Renal cortical epithelial cell (primary cell): ENCODE results near the gene TIGD6. TPM values are rescaled to one million over a fixed set of nuclear protein-coding genes. Genes with fewer than 3 reads are reported as not detected.

Experiments used
- DNase-seq: peaks from one replicate; pipeline ENCODE4 v3.0.0-alpha.2; 2011; ENCODE audit warnings: low read depth
- total RNA-seq: library from RNA; depleted of rRNA; stranded (reverse); fragments of >200 nt; gene quantifications from 2 replicates; pipeline ENCODE4 v1.2.3, GENCODE V29; 2014

The TIGD6 gene
- total RNA-seq, 1 donor from 2014 or later, result 7.7 TPM

DNA sequence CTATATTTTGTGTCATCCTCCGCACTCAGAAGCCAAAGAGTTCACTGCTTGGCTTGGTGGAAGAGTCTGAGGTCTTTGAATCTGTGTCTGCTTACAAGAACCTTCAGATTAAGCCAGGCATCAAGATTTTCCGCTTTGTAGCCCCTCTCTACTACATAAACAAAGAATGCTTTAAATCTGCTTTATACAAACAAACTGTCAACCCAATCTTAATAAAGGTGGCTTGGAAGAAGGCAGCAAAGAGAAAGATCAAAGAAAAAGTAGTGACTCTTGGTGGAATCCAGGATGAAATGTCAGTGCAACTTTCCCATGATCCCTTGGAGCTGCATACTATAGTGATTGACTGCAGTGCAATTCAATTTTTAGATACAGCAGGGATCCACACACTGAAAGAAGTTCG, 19.2 kb downstream of the TIGD6 start:
- DNase-seq, result no peak

GRCh38 chr5:149979896-149980295, 20.6 kb downstream of the TIGD6 start:
- no peak for DNase-seq

GRCh38 chr5:149975409-149975808, 25.0 kb downstream of the TIGD6 start:
- DNase-seq, result no peak

DNA sequence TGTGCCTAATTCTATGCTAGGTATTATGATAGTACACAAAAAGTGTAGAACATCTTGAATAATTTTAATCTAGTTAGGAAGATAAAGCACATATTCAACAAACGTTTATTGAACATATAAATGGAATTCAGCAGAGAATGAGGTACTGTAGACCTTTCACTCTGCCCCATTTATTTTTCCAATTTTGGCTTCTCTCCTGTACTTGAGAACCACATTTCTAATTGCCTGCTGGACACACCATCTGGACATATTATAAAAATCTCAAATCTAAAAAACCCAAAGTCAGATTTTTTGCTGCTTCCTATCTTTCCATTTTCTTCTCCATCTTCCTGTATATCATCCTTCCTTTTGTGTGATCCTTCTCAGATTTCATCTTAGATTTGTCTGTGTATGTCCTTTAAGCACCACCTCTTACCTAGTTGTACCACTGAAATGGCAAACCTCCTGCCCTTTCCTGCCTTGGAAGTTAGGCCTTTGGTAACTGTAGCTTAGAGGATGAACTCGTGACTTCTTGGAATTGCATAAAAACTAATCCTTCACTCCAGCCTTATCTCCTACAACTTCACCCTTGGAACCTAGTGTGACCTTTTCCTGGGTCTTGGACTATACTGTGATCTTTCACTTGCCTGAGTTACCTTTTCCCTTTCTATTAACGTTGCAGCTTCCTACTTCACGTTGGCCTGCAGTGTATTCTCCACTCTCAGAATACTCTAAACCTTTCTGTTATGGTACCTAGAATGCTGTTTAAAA, 31.1 kb downstream of the TIGD6 start:
- DNase-seq, result no peak

DNA sequence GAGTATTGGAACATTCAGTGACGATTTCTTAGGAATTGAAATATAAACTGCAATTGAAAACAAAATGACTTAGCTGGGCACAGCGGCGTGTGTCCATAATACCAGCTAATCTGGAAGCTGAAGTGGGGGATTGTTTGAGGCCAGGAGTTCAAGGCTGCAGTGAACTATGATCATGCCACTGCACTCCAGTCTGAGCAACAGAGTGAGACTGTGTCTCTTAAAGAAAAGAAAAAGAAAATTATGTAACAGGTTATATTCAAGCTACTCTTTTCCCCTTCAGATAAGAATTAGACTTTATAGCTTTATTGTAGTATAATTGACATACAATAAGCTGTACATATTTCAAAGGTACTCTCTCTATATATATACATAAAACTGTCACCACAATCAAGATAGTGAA, 33.5 kb downstream of the TIGD6 start:
- DNase-seq, result no peak

DNA sequence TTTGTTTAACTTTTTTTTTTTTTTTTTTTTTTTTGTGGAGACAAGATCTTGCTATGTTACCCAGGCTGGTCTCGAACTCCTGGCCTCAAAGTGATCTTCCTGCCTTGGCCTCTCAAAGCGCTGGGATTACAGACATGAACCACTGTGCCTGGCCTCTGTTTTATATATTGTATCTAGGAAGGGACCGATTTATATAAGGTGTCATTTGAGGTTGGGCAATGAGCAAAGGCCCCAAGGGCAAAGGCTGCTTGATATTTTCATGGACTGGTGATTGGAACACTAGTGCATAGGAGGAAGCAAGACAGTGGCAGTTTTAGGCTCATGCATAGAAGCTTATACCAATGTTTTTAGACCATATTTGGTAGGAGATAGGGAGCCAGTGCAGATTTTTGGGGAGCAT, 36.7 kb downstream of the TIGD6 start:
- no peak for DNase-seq

DNA sequence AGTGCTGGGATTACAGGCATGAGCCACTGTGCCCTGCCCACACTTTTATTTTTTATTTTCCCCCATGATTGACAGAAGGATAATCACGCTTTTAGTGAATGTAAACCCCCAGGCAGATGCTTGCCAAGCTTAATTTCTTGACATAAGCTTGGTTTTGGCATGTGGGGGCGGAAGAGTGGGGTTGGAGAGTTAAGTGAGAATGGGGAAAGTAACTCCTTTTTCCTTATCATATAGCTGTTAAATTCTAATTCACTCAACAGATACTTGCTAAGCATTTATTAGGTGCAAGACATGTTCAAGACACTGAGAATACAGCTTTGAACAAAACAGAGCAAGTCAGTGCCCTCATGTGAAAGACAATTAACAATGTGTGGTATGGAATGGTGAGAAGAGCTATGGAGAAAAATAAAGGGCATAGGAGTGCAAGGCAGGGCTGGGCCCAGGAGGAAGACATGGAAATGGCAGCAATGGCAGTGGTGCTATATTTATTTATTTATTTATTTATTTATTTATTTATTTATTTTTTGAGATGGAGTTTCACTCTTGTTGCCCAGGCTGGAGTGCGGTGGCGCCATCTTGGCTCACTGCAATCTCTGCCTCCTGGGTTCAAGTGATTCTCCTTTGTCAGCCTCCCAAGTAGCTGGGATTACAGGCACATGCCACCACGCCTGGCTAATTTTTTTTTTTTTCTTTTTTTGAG, 37.7 kb downstream of the TIGD6 start:
- no peak for DNase-seq

GRCh38 chr5:149961957-149962409, 38.5 kb downstream of the TIGD6 start:
- peak; percentile 67 for DNase-seq

DNA sequence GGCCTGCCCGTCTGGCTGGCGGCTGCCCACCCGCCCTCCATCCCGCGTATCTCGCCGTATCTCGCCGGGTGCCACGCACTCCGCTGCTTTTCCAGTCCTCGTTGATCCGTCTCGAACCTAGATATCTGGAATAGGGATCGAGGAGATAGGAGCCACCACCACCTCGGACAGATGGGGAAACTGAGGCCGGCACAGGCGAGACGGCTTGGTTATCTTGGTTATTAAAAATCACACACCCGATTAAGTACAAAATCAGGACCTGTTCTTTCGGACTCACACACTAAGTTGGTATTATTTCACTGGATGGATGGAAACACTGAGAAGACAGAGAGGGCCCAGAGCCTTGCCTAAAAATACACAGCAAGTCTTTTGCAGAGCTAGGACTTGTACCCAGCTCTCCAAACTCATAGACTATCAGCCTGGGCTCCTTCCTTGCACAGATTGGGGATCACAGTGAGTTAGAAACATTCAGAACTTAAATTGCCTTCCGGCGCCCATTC, 39.2 kb downstream of the TIGD6 start:
- DNase-seq, result no peak

DNA sequence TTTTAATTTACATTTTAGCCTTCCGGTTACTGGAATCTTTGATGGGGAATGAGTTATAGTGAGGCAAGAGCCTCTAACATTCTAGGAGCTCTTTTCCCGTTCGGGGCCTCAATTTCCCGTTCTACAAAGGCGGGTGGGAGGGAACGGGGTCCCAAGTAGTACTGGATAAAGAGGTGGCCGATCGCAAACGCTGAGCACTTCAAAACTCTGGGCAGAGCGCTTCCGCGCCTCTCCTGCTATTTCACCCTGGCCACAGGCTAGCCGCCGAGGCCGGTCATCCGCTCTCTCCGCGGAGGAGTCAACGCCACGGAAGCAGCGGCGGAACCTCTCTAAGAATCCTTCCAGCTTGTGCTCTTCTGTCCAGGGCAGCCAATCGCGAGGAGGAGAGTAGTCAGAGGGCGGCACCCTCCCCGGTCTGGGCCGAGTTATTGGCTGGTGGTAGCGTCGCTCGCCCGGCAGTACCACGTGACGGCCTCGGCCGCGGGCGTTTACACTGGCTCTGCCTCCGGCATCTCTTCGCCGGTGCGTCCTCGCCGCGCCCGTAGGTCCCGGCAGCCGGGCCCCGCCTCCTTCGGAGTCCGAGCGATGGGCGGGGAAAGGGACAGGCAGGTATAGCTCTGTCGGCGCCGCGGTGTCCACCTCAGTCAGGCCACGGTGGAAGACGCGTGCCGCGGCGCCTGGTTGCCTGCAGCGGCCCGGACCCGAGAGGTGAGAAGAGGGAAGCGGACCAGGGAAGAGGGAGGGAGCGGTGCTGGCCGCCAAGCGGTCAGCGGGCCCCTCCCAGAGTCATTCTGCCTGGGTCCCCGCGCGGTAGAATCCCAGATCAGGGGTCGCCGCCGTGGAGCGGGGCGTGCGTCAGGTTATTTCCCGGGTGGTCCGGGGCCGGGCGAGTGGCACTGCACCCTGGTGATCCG, 39.9 kb downstream of the TIGD6 start, which contains the start of gene SLC26A2:
TSS of gene SLC26A2 (plus strand) at position 487 of the 914 bp plus-strand sequence. CDS start 16,895 bp downstream, outside the sequence.
- DNase-seq, result peak; percentile 92

DNA sequence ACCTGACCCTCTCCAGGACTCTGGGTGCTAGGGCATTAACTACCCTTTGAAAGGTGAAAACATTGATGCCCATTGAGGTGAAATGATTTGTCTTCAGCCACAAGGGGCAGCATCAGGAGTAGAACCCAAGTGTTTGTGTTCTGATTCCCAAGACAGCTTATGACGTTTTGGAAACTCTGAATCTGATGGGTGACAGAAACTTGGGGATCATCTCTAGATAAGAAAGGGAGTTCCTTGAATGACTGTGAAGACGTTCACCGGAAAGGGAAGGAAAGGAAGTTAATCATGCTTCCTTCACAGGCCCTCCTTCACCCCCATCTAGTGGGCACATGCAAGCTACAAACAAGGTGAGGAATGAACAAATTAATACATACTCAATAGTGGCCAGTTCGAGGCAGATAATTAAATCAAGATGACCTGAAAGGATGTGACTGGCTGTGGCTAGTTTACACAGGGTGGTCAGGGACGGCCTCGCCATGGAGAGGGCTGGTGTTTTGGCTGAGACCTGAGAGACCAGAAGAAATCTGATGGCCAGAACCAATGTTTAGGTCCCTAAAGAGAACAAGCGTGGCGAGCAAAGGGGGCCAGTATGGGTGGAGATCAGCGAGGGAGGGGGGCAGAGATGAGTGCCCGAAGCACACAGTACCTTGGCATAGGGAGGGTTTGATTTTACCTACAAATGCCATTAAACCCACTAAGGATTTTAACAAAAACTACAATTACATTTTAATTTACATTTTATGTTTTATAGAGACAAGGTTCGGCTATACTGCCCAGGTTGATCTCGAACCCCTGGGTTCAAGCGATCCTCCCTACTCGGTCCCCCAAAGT, 40.8 kb downstream of the TIGD6 start:
- peak; percentile 71 for DNase-seq

DNA sequence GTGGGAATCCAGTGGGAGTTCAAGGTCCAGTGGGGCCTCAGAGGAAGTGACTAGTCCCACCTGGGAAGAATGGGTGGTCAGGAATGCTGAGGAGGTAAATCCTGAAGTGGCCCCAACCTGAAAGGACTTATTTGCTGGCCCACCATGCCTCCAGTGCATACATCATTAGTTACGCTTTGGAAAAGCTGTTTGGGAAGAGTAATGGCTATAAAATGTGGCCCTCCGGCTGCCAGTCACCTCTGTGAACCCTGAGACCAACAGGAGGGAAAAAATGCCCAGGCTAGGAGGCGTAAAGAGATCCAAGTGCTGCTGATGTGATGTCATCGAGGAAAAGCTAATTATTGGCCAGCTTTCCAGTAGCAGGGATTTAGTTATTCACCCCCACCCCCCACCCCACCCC, 42.6 kb downstream of the TIGD6 start:
- DNase-seq, result peak; percentile 99

DNA sequence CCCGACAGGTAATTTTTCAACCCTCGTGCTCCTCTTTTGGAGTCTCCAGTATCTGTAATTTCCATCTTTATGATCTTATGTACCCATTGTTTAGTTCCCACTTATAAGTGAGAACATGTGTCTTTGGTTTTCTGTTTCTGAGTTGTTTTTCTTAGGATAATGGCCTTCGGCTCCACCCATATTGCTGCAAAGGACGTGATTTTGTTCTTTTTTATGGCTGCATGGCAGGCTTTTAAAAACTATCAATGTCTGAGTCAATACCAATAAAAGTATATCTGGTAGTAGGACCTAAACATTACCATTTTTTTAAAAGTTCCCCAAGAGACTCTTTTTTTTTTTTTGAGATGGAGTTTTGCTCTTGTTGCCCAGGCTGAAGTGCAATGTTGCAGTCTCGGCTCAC, 43.8 kb downstream of the TIGD6 start:
- DNase-seq, result no peak

GRCh38 chr5:149954798-149955197, 45.7 kb downstream of the TIGD6 start:
- no peak for DNase-seq

DNA sequence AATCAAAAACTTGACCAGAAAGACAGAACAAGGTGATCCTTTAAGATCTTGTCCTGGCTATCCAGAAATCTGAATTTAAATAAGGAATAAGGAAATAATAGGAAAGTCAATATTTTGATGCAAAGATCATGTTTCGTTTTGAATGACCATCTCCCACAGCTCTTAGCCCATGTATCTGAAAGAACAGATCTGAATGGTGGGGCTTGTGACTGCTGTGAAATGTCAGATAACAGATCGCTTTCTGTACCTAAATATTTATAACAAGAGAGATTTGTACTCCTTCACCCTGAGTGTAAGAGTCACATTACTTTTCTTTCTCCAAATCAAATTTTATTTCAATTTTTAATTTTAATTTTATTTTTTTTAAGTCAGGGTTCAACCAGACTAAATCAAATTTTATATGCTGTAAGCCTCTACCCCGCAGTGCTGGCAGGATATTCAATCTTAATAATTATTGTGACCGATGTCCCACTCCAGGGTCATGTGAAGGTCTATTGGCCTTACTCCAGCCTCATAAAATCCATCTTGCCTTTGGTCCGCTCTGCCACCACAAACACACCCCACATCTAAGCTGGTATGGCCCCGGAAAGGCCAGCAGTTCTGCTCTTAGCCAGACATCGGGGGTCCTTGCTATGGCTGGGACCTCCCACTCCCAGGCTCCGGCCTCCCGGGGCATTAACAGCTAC, 46.9 kb downstream of the TIGD6 start:
- DNase-seq, result no peak

GRCh38 chr5:149951138-149951749, 49.2 kb downstream of the TIGD6 start:
- no peak for DNase-seq

DNA sequence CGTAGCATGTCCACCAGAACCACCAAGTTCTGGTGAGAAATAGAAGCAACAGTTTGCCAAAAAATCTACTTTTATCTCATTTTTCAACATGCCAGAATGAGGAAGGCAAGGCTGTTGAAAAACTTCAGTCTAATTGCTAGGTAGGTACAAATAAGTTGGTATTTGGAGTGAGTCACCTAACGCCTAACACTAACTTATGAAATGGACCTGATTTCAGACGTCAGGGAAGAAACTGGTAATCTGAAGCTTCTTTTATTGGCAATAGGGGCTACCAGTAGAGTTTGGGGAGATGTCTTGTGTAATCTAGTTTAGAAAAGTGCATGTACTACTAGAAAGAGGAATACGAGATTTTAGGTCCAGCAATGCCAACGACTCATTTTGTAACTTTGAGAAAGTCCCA, 51.5 kb downstream of the TIGD6 start:
- DNase-seq, result no peak

DNA sequence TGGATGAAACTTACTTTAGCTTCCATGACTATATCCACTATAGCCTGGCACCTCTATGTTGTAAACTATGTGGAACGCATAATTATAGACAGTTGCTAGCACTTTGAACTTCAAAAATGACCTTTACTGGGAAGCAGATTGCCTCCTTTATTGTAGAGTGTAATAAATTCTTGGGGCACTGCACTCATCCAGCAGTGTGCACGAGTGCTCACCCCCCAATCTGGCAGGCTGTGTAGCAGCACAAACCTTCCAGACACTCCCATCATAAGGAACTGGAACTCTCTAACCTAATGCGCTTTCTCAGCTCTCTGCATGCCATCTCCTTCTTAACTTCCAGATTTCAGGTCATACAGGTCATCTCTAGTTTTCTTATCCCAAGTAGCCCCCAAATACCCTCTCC, 54.3 kb downstream of the TIGD6 start:
- DNase-seq, result no peak

DNA sequence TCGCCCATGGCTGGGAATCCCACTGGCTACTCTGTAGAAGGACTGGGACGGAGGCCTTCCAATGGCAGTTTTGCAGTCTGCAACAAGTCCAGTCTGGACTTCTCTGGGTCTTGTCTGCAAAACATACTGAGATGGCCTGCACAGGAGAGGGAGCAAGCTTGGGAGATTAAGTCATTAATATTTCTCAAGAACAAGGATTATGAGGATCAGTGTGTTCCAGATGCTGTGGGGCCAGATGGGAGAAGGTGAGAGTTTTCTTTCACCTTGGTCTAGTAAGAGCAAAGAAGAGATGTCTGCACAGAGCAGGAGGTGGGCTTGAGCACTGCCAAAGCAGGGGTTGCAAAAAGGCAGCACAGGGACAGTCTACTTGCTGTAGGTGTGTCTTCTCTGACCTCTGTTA, 55.8 kb downstream of the TIGD6 start, which contains the start of gene PDE6A:
TSS of gene PDE6A (minus strand) at position 128 of the 400 bp plus-strand sequence. CDS start at position 8, 120 bp downstream.
- no peak for DNase-seq
